Keratinocyte (primary cell): ENCODE measurements around the gene GPC5. TPM values are rescaled to one million over a fixed set of nuclear protein-coding genes. Genes with fewer than 3 reads are reported as not detected.

Experiments used
- DNase-seq: peaks from one replicate; pipeline ENCODE4 v3.0.0-alpha.2; 2011; ENCODE audit warnings: low read depth, missing footprints, low spot score
- FAIRE-seq: peaks from 2 replicates; lab custom pipeline; 2011; peaks lifted over from hg19 to GRCh38; lab: Jason Lieb, UNC
- H2AFZ ChIP-seq: 2 replicates; pipeline ENCODE4 v1.6.0; 2012; ENCODE audit warnings: low read length, control low read depth, inconsistent platforms; ENCODE audit not compliant: control insufficient read depth
- H3K27ac ChIP-seq: 2 replicates; pipeline ENCODE4 v1.5.1; 2011; ENCODE audit warnings: low read length; ENCODE audit not compliant: control insufficient read depth, insufficient read depth
- H3K27me3 ChIP-seq: 3 replicates; pipeline ENCODE4 v1.6.0; 2011; ENCODE audit warnings: low read length; ENCODE audit not compliant: control insufficient read depth, insufficient read depth; ENCODE audit errors: extremely low read depth
- H3K36me3 ChIP-seq, 2 experiments: 2 replicates in 1 of 2; 3 replicates in 1 of 2; pipeline ENCODE4 v1.5.1; 2011; ENCODE audit warnings: low read length in 2 of 2, mild to moderate bottlenecking in 1 of 2; ENCODE audit not compliant: control insufficient read depth in 2 of 2, insufficient read depth in 2 of 2; ENCODE audit errors: extremely low read depth in 1 of 2
- H3K4me1 ChIP-seq: 3 replicates; pipeline ENCODE4 v1.5.1; 2011; ENCODE audit warnings: low read length; ENCODE audit not compliant: control insufficient read depth, insufficient read depth; ENCODE audit errors: extremely low read depth
- H3K4me2 ChIP-seq: 3 replicates; pipeline ENCODE4 v1.6.0; 2011; ENCODE audit warnings: low read depth, low read length; ENCODE audit not compliant: control insufficient read depth, insufficient read depth; ENCODE audit errors: extremely low read depth
- H3K4me3 ChIP-seq, 3 experiments: fragments of 200-600 bp in 1 of 3; sonication (generic) in 1 of 3; 2 replicates in 2 of 3; 3 replicates in 1 of 3; pipeline ENCODE4 v1.5.1; 2011 to 2016; ENCODE audit warnings: low read length in 3 of 3, mild to moderate bottlenecking in 3 of 3, control low read depth in 2 of 3, inconsistent platforms in 1 of 3, low read depth in 1 of 3, mixed read lengths in 1 of 3, mixed run types in 1 of 3, moderate library complexity in 1 of 3; ENCODE audit not compliant: control insufficient read depth in 2 of 3, insufficient read depth in 2 of 3; ENCODE audit errors: extremely low read depth in 1 of 3
- H3K79me2 ChIP-seq: 2 replicates; pipeline ENCODE4 v1.6.0; 2012; ENCODE audit warnings: low read length; ENCODE audit not compliant: control insufficient read depth, insufficient read depth
- H3K9ac ChIP-seq: 3 replicates; pipeline ENCODE4 v1.6.0; 2011; ENCODE audit warnings: low read length; ENCODE audit not compliant: control insufficient read depth, insufficient read depth; ENCODE audit errors: extremely low read depth
- H3K9me1 ChIP-seq: 3 replicates; pipeline ENCODE4 v1.6.0; 2011; ENCODE audit warnings: low read length; ENCODE audit not compliant: control insufficient read depth, insufficient read depth; ENCODE audit errors: extremely low read depth
- H3K9me3 ChIP-seq: 2 replicates; pipeline ENCODE4 v1.5.1; 2012; ENCODE audit warnings: low read depth, low read length; ENCODE audit not compliant: control insufficient read depth
- H4K20me1 ChIP-seq: 3 replicates; pipeline ENCODE4 v1.6.0; 2011; ENCODE audit warnings: low read length; ENCODE audit not compliant: control insufficient read depth, insufficient read depth; ENCODE audit errors: extremely low read depth
- CTCF ChIP-seq, 3 experiments: IDR thresholded peaks in 1 of 3; conservative IDR thresholded peaks in 1 of 3; optimal IDR thresholded peaks in 1 of 3; 2 replicates in 2 of 3; 3 replicates in 1 of 3; pipeline versions ENCODE3 to v1.5.1; 2011; ENCODE audit warnings: low read length in 3 of 3, mild to moderate bottlenecking in 3 of 3, moderate library complexity in 2 of 3, control low read depth in 1 of 3, inconsistent platforms in 1 of 3; ENCODE audit not compliant: insufficient read depth in 2 of 3; ENCODE audit errors: extremely low read depth in 1 of 3
- EZH2 ChIP-seq: IDR thresholded peaks from one replicate; pipeline ENCODE4 v1.6.1; 2012; ENCODE audit warnings: inconsistent platforms, mild to moderate bottlenecking, low read length, moderate library complexity
- dilution Hi-C: fragments of 300-500 bp; cut with MboI; formaldehyde crosslinking; loops from one replicate; pipeline ENCODE4 v1.7.0; 2020; ENCODE audit warnings: low sequenced_read_pairs; ENCODE audit not compliant: extremely low pct_ligation_motif_present
- polyA plus RNA-seq, 5 experiments: library from polyadenylated mRNA; depleted of rRNA in 3 of 5; stranded (reverse) in 3 of 5; stranded (forward) in 1 of 5; unstranded in 1 of 5; fragments of >200 nt; gene quantifications; 1 replicate in 1 of 5; 2 replicates in 3 of 5; 3 replicates in 1 of 5; pipeline versions ENCODE4 v1.2.1 to v1.2.3, GENCODE V29; 2011 to 2012; ENCODE audit warnings: missing spikeins in 2 of 5, low read depth in 1 of 5, low replicate concordance in 1 of 5

GPC5 gene
- polyA plus RNA-seq, 1 donor (not counting 4 experiments of a cell fraction or from before 2014, with no cell fraction given), result 0.10 TPM

DNA sequence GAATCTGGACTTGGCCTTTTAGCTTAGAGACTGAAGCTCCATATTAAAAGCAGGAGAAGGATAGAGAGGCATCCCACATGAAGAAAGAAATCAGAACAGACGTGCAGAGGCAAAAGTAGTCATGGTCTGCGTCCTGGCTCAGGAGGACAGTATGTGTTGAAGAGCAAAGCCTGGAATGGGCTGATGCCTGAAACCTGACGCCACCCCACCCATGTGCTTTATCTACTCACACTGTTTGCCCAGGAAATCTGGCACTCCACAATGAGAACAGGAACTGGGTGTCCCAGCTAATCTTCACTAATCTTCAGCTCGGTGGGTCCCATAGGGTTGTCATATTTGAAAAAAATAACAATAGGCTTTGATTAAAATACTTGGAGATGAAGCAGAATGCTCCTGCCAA lies 1279.2 kb downstream of the GPC5 start:
- TF ChIP-seq CTCF (optimal IDR thresholded peaks at IDR 0.05 in 1 of 3, IDR thresholded peaks at IDR 0.05 in 1 of 3, conservative IDR thresholded peaks at IDR 0.05 in 1 of 3; ENCODE audit: extremely low read depth in 1 of 3, insufficient read depth in 2 of 3, low read length in 3 of 3), result no peak
- Histone ChIP-seq H3K9me3 (no peaks in the 10 kb centered on the region), H3K9ac (no peak overlapping the region), H3K4me2 (no peak overlapping the region), H3K4me1 (peaks cover 3% of the 10 kb centered on the region), H3K27ac (no peak overlapping the region), H3K79me2 (no peaks in the 10 kb centered on the region), H3K36me3 (no peaks in the 10 kb centered on the region), H2AFZ (no peak overlapping the region), H4K20me1 (no peaks in the 10 kb centered on the region), H3K9me1 (no peaks in the 10 kb centered on the region), H3K4me3 (no peak overlapping the region), H3K27me3 (no peaks in the 10 kb centered on the region)
- DNase-seq, result no peak
- dilution Hi-C loops, result no loop called here
- FAIRE-seq, result no peak

DNA sequence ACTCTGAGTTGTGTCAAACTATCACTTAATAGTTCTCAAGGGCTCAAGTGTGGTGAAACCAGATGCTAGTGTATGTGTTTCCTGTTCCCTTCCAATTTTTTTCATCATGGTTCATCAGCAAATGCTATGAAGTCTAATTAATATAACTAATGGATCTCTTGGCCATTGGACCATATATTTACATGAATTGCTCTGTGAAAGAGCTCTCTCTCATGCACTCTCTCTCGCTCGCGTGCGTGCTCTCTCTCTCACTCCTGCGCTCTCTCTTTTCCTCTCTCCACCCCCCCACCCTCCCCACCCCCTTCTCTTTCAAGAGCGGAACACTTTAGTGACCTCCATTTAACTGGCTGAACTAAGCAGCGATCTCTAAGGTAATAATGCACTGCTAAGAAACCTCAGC lies 1281.2 kb downstream of the GPC5 start:
- no peak overlapping the region for H3K9ac ChIP-seq
- H4K20me1 ChIP-seq, result no peaks in the 10 kb centered on the region
- DNase-seq (no peak), FAIRE-seq (no peak)
- H3K4me3 ChIP-seq, result no peak overlapping the region
- no peaks in the 10 kb centered on the region for H3K9me3 ChIP-seq
- H3K27me3 ChIP-seq, result no peaks in the 10 kb centered on the region
- peaks cover 3% of the 10 kb centered on the region for H3K4me1 ChIP-seq
- no peaks in the 10 kb centered on the region for H3K79me2 ChIP-seq
- no peak overlapping the region for H3K27ac ChIP-seq
- no peaks in the 10 kb centered on the region for H3K9me1 ChIP-seq
- no peak overlapping the region for H2AFZ ChIP-seq
- dilution Hi-C loops, result no loop called here
- TF ChIP-seq CTCF (optimal IDR thresholded peaks at IDR 0.05 in 1 of 3, IDR thresholded peaks at IDR 0.05 in 1 of 3, conservative IDR thresholded peaks at IDR 0.05 in 1 of 3; ENCODE audit: extremely low read depth in 1 of 3, insufficient read depth in 2 of 3, low read length in 3 of 3) (no peak), EZH2 (no peak)
- H3K36me3 ChIP-seq, result no peaks in the 10 kb centered on the region
- H3K4me2 ChIP-seq, result no peak overlapping the region
